Measurements from ENCODE around the gene TMED6. TPM values are rescaled to one million over a fixed set of nuclear protein-coding genes. Genes with fewer than 3 reads are reported as not detected.

Gene TMED6
- total and polyA plus RNA-seq, 2 of the 8 experiments (the other 6 are each of a cell fraction or from before 2014, with no cell fraction given), result not detected

GRCh38 chr16:69325784-69326171 lies 25.8 kb downstream of the TMED6 start:
- no peak overlapping the region for H3K4me3 ChIP-seq (ENCODE audit: extremely low read depth in 1 of 4, insufficient read depth in 2 of 4, low read depth in 3 of 4, low read length in 4 of 4)
- no peak overlapping the region for H2BK5ac ChIP-seq (ENCODE audit: low read depth, low read length)
- no peak overlapping the region for H3K4ac ChIP-seq (replicated peaks; ENCODE audit: insufficient read length, low read depth, low read length)
- no peak overlapping the region for H2BK15ac ChIP-seq (ENCODE audit: low read length)
- peaks cover 15 to 76% (median 36%) of the 10 kb centered on the region in 4 experiments for H3K36me3 ChIP-seq (ENCODE audit: control insufficient read depth in 2 of 4, insufficient read depth in 4 of 4, low read length in 3 of 4)
- peaks cover 6 to 15% (median 10%) of the 10 kb centered on the region in 4 experiments for H3K4me1 ChIP-seq (replicated peaks in 1 of 4; ENCODE audit: control insufficient read depth in 3 of 4, insufficient read depth in 4 of 4, low read length in 3 of 4)
- peaks cover 11% of the 10 kb centered on the region; the same call in 1 of the 2 replicates for H3K23me2 ChIP-seq (ENCODE audit: low read depth, low read length)
- H2BK120ac ChIP-seq (replicated peaks; ENCODE audit: low read depth, low read length), result no peak overlapping the region
- H2BK12ac ChIP-seq (ENCODE audit: low read depth, low read length), result no peak overlapping the region
- no peak overlapping the region for H3K9ac ChIP-seq (replicated peaks in 1 of 4; ENCODE audit: extremely low read depth in 1 of 4, low read depth in 3 of 4, low read length in 3 of 4)
- FAIRE-seq (no peak), DNase-seq (ENCODE audit: low read depth in 1 of 2, low spot score in 2 of 2) (no peak)
- no peak overlapping the region for H3K56ac ChIP-seq (replicated peaks; ENCODE audit: insufficient read length, low read depth, low read length)
- peaks cover 21% of the 10 kb centered on the region for H3K79me1 ChIP-seq (ENCODE audit: low read depth, low read length)
- H4K91ac ChIP-seq (replicated peaks; ENCODE audit: insufficient read length, low read length), result no peak overlapping the region
- H3K79me2 ChIP-seq (ENCODE audit: control insufficient read depth in 1 of 2, insufficient read depth in 2 of 2, low read length in 2 of 2), result peaks cover 9 to 67% of the 10 kb centered on the region in 2 experiments
- no peaks in the 10 kb centered on the region for H3K27me3 ChIP-seq (replicated peaks in 1 of 4; ENCODE audit: control insufficient read depth in 3 of 4, extremely low read depth in 1 of 4, insufficient read depth in 3 of 4, low read length in 3 of 4)
- no peak overlapping the region for H2BK20ac ChIP-seq (ENCODE audit: low read length)
- H4K8ac ChIP-seq (ENCODE audit: extremely low read depth, insufficient read depth, low read length), result no peak overlapping the region
- H3K14ac ChIP-seq (ENCODE audit: insufficient read length), result no peak overlapping the region
- ChIA-PET POLR2A (ENCODE audit: partially characterized antibody) (interaction anchor here (0.8 to 29.8 kb wide), 6 partner anchors 5 to 176 kb away, joined by 3 to 497 read pairs (median 4); partner anchors contain the start of genes COG8, NIP7, PDF and TMED6), CTCF (ENCODE audit: partially characterized antibody) (interaction anchor here (0.7 to 3.4 kb wide), 4 partner anchors 8 to 157 kb away, joined by 3 to 10 read pairs (median 4); partner anchors contain the start of genes COG8 and NIP7)
- WGBS, 2 experiments (ENCODE audit: extremely low coverage in 1 of 2, insufficient coverage in 1 of 2, insufficient read length in 1 of 2, insufficient replicate concordance in 2 of 2, low coverage in 1 of 2, low lambda C conversion rate in 2 of 2, missing lambda C conversion rate in 1 of 2), result 89% methylated on average over 6 of the region's 6 CpGs; no CpG with 5 or more reads in 1 of the 2 experiments
- no peaks in the 10 kb centered on the region for H3K9me3 ChIP-seq (ENCODE audit: insufficient read depth in 2 of 2, low read depth in 1 of 2, low read length in 1 of 2)
- no peak overlapping the region; a peak in 1 of 4 replicates for H3K4me2 ChIP-seq (ENCODE audit: insufficient read depth in 1 of 2, low read depth in 2 of 2, low read length in 2 of 2)
- H3K27ac ChIP-seq (ENCODE audit: low read depth, low read length), result no peak overlapping the region
- no peak overlapping the region for H2AK5ac ChIP-seq (ENCODE audit: low read depth, low read length)
- no peak overlapping the region for H3K18ac ChIP-seq (ENCODE audit: extremely low read depth, low read length)
- H2AFZ ChIP-seq (ENCODE audit: low read length), result no peak overlapping the region
- peaks cover 14 to 42% of the 10 kb centered on the region in 2 experiments for H4K20me1 ChIP-seq (replicated peaks in 1 of 2; ENCODE audit: control insufficient read depth in 1 of 2, insufficient read depth in 2 of 2, low read length in 2 of 2)
- H4K5ac ChIP-seq (ENCODE audit: insufficient read length, low read depth, low read length), result no peak overlapping the region
- H3K23ac ChIP-seq (ENCODE audit: insufficient read length), result no peak overlapping the region
- TF ChIP-seq RFX5 (IDR thresholded peaks at IDR 0.05; ENCODE audit: borderline replicate concordance, low read depth, low read length) (no peak), POLR2AphosphoS5 (IDR thresholded peaks at IDR 0.05; ENCODE audit: low read depth, low read length) (peak; percentile 34), SAP30 (IDR thresholded peaks at IDR 0.05; ENCODE audit: insufficient read depth, insufficient replicate concordance, low read length) (no peak)
